Tongue (tissue), 2 donors: ENCODE data around the gene PREP. TPM values are rescaled to one million over a fixed set of nuclear protein-coding genes. Genes with fewer than 3 reads are reported as not detected.

ENCODE experiments used
- DNase-seq: peaks from one replicate; pipeline ENCODE4 v3.0.0-alpha.2; 2015
- total RNA-seq: library from RNA; depleted of rRNA; stranded (reverse); fragments of >200 nt; gene quantifications from one replicate; pipeline ENCODE4 v1.2.3, GENCODE V29; 2014

The PREP gene
- total RNA-seq, 1 donor from 2014 or later, result 49.4 TPM

DNA sequence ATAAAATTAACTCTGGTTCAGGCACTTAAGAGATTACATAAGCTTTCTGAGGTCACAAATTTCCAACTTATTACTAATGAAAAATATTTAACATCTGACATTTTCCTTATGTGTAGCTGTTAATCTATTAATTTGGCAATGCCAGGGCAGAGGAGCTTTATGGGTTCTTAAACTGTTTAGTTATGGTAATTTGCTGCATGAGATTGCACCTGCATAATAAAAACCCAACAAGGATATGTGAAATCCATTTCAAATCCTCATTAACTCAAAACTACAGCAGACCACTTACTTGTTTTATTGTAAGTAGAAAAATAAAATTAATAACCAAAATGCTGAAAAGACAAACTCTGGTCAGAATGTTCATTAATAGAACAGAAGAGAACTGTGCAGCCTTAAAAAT is 98.1 kb downstream of the PREP start:
- DNase-seq, result no peak

DNA sequence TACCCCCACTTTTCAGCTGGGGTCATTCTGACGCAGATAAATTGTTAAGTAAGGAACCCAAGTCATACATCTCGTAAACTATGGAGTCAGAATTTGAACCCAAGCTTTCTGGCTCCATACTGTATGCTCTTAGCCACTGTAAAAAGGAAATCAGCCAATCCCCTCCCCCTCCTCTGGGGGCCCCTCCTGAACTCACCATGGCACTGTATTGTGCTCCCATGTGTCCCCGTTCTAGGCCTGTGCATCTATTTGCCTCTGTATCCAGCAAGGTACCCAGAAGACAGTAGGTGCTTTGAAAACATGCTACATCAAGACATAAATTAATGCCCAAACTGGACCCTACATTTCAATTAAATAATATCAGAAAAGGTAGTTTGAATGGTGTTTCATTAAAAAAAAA is 98.5 kb downstream of the PREP start:
- DNase-seq, result no peak

DNA sequence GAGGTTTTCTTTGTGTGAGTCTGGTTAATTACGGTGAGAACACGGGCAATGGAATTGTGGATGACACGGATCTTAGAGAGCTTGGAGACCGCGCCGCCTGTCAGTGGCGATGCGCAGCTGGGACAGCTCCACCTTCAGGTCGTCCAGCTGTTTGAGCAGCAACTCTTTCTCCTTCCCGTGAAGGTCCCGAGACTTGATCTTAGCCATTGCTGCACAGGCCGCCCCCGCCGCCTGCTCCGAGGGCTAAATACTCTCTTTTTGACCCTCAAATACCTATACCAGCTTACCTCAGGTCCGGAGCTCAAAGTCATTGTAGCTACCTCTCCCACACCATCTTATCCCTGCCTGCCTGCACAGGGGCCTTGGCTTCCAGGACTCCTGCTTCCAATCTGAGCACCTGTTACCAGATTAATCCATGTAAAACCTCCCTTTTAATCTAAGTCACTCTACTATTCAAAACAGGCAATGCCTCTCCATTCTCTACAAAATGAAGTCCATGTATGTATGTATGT is 100.2 kb downstream of the PREP start:
- DNase-seq, result no peak

DNA sequence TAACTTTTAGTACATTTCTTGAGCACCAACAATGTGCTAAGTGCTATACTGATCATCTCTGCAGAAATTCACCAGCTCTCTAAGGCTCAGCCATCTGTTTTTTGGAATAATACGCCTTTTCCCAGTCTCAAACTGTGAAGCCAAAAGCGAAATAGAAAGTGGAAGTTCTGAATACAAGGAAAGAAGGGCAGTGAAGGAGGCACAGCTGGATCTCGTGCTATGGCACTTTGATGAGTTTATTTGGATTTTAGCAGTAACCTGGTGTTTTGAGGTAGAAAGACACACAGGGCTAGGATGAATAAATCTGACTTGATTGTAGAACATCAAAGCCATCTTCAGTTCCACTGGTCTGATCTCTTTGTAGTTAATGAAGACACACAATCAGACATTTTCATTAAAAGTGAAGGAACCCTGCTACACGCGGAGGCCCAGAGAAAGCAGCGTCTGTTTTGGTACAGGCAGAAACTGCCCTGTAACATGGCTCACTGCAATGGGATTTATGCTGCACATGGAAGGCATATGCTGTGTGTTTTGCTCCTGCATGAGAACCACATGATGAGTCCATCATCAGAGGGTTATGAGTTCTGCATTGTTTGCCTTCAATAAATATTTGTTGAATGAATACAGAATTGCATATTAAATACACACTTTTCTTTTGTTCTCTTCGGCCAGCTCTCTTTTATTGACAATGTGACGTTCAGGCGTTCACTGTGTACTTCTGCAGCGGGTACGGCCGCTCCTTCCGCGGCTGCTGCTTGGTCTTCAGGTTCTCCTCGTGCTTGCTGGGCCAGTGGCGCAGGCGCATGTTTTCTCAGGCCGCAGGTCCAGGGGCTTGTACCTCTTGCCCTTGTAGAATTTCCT is 100.9 kb downstream of the PREP start:
- no peak for DNase-seq

DNA sequence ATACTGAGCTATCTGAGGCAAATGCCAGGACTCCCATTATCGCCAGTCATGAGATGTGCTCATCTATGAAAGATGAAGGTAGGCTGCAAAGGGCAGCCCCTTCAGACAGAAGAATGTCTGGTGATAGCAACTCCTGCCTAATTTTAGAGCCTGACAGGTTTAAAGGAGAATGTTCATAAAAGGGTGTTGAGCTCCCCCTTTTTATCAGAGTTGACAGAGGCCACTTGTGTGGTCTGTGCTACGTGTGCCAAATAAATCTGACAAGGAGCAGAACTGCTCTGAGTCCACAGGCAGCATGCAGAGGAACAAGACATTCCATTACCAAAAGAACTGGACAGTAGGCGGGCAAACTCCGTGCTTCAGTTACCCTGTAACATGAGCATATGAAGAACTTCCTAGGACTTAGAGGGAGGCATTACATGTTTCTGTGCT is 101.8 kb downstream of the PREP start:
- DNase-seq, result peak; percentile 70

DNA sequence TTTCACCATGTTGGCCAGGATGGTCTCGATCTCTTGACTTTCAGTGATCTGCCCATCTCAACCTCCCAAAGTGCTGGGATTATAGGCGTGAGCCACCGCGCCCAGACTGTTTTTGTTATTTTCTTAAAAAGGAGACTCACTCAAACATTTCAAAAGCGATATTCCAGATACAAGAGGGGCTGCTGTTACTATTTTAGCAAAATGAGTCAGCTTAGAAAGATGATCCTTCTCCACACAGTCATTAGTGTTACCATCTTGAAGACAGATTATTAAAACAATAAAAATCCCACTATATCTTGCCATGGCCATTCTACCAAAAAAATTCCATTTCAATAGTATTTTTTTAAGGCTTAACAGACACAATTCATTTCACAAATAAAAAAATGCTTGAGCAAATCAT is 102.8 kb downstream of the PREP start:
- DNase-seq, result no peak

DNA sequence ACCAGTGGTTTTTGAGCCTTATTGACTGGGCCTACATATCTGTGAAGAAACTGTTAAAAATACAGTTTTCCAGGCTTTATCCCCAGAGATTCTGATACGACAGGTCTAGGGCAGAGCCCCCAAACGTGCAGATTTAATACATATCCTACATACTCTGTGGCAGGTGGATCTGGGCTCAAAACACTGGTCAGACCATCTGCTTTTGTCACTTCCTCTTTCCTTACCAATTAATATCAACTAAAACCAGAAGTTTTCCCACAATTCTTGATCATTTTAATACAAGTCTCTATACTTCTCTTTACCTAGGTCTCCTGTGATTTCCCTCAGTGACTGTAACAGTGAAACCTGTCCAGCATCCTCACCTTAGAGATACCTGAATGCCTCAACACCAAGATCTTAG is 108.8 kb downstream of the PREP start:
- DNase-seq, result no peak

DNA sequence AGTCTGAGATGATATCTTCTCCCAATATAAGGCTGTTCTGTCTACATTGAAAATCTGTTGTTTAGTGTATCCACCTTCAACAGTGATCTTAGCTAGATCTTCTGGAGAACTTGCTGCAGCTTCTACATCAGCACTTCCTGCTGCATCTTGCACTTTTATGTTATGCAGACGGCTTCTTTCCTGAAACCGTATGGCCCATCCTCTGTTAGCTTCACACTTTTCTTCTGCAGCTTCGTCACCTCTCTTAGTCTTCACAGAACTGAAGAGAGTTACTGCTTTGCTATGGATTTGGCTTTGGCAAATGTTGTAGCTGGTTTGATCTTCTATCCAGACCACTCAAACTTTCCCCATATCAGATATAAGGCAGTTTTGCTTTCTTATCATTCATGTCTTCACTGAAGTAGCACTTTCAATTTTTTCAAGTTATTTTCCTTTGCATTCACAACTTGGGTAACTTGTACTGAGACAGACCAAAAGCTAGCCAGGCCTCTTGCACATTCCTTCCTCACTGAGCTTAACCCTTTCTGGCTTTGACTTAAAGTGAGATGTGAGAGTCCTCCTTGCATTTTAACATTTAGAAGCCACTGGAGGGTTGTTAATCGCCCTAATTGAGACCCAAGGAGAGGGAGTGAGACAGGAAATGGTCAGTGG is 110.1 kb downstream of the PREP start:
- DNase-seq, result no peak

DNA sequence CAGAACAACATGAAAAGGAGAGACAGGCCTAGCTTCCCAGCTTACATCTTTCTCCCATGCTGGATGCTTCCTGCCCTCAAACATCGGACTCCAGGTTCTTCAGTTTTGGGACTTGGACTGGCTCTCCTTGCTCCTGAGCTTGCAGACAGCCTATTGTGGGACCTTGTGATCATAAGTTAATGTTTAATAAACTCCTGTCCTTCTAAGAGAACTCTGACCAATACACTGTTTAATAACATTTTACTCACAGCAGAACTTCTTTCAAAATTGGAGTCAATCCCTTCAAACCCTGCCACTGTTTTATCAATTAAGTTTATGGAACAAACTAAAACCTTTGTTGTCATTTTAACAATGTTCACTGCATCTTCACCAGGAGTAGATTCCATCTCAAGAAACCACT is 111.4 kb downstream of the PREP start:
- no peak for DNase-seq

DNA sequence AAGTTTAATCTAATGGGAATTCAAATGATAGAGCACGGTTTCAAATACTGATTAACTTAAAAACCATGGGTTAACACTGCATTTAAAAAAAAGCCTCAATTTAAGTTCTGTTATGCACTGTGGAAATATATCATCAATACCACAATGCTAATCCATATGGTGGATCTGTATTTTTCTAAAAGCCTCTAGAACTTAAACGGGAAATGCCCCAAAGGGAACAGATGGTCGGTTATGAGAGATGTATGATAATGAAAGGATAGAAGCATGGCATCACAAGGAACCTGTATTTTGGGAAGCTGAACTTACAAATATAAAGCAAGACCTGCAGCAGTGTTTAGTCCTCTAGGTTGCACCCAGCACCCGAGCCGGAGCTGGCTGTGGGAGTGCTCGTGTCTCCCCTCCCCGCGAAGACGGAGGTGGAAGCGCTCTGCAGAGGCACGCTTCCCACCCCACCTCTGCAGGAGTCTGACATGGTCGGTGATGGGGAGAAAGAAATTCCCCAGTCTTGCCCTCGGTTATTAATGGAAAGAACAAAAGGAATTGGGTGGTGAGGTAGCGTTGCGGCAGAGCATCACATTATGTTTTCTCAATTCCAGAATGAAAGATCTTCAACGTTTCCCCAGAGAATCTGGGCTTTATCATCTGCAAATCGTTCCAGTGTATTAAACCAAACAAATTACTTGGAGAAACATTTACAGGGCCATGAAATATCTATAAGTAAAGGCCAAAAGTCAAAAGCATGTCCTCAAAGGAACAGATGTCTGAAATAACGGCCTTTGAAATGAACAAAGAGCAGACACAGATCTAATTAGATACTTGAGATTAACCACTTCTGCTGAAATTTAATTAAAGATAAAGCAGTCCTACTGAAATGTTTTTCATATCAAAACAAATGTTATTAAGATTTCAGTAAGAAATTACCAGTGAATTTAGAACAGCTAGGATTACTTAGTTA is 120.0 kb downstream of the PREP start:
- DNase-seq, result no peak

DNA sequence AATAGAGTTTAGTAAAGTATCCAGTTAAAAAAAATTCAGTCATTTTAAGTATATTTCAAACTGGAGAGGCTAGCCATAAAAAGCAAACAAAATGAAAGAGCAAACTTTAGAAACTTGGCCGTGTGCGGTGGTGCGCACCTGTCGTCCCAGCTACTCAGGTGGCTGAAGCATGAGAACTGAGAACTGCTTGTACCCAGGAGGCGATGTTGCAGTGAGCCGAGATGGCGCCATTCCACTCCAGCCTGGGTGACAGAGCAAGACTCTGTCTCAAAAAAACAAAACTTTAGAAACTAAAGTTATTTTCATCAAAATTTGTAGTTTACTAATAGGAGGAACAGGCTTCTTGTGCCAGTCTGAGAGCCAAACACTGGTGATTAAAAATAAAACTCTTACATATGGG is 122.8 kb downstream of the PREP start:
- no peak for DNase-seq

DNA sequence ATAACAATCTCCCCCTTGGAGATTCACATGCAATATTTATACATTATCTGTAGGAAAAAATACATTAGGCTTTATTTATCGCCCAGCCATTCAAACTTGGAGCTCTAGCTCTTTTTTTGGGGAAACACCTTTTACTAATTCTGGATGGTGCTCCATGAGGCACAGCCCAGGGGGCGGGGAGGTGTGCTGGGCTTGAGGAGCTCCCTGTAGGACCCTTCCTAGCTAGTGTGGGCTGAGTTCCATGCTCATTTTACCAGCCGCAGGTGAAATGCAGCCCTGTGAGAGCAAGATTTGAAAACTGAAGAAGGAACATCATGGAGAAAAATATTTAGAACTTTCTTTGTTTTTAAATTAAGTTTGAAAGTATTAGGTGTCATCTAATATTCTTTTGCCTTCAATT is 123.4 kb downstream of the PREP start:
- DNase-seq, result no peak

DNA sequence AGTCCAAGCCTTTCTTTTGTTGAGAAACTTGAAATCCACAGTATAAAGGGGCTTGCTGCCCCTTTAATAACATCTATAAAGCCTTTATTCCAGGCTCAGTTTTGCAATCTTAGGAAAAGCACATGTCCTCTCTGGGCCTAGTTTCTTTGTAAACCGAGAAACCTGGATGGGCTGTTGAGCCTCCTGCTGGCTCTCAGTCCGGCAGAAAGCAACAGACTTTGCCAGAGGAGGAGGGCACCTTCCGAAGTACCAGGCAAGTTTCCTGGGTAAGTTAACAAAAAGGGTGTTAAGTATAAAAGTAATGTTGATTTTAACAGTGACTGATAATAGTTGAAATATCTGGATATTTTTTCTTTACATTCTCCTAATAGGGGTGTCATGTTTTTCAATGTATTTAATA is 124.1 kb downstream of the PREP start:
- no peak for DNase-seq

DNA sequence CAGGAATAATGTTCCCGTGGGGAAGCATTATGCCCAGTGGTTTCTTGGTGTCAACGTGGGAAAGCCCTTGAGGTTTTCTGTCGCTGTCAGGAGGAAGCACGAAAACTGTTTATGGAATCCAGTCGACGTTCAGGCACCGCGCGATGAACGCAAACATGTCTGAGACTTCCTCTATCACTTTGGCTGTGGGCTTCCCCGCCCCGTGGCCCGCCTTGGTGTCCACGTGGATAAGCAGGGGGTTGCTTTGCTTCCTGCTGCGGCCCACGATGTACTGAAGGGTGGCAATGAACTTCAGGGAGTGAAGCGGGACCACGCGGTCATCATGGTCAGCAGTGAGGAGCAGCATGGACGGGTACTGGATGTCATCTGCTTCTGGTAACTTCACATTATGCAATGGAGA is 124.8 kb downstream of the PREP start:
- DNase-seq, result no peak

DNA sequence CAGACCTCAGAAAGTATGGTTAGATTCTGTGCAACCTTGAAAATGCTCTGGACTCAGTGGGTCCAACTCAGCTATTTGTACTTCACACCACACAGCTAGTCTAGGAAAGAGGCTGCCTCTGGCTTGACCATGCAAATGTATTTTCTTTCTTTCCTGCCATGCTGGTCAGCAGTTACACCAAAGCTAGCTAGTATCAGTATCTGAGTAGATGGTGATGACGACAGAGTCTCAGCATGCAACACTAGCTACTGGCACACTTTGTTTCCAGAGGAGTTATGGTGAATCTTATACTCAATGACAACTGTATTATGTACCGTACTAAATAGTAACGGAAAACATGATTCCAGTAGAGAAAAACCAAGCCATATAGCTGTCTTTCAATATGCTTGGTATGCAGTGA is 126.5 kb downstream of the PREP start:
- no peak for DNase-seq

DNA sequence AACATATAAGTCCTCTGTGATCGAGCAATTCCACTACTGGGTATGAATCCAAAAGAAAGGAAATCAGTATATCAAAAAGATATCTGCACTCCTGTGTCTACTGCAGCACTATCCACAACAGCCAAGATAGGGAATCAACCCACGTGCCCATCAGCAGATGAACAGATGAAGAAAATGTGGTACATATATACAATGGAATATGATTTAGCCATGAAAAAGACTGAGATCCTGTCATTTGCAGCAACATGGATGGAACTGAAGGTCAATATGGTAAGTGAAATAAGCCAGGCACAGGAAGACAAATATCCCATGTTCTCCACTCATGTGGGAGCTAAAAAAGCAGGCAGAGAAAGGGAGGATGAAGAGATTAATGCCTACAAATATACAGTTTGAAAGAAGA is 127.3 kb downstream of the PREP start:
- DNase-seq, result no peak

DNA sequence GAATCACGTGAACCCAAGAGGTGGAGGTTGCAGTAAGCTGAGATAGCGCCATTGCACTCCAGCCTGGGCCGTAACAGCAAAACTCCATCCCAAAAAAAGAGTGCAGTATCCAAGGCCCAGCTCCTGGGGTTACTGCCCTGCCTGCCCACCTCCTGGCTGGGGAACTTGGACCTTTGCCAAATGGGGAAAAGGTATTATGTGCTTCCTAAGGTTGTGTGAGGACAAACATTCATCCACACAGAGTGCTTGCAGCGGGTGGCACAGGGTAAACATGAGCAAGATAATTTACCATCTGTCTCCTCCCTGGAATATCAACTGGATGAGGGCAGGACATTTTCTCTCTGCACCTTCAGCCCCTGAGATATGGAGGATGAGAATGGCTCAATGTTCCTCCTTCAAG is 128.2 kb downstream of the PREP start:
- DNase-seq, result no peak

DNA sequence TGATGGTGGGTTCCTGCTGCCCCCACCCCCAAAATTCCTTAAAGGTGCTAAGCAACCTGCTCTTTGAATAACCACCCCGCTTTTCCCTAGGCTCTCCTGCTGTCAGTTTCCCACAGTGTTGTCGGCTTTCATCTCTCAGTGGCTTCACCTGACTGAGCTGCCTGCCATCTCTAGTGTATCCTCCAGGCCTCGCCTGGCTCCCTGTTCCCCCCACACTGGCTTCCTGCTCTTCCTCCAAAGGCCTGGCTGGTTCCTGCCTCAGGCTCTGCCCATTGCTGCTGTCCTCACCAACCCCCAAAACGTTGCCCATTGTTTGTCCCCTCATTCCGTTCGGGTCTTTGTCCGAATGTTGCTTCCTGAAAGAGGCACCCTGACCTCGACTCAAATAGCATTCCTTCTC is 129.3 kb downstream of the PREP start:
- no peak for DNase-seq

DNA sequence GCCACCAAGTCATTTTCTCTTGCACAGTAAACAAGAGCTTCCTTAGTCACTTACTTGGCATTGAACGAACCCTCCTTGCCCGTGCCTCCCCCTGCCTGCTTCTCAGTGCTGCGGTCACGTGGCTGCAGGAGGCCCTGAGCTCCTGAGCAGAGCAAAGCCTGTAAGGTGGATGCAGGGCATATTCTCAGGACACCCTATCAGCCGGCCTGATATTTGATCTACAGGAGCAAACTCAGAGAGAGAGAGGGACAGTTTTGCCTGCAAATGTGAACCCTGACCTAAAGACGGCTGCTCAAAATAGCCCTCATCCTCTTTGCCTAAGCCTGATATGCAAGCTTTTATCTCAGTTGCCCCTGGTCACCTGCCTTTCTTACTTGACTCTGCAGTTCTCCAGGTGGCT is 130.1 kb downstream of the PREP start:
- DNase-seq, result peak; percentile 18

DNA sequence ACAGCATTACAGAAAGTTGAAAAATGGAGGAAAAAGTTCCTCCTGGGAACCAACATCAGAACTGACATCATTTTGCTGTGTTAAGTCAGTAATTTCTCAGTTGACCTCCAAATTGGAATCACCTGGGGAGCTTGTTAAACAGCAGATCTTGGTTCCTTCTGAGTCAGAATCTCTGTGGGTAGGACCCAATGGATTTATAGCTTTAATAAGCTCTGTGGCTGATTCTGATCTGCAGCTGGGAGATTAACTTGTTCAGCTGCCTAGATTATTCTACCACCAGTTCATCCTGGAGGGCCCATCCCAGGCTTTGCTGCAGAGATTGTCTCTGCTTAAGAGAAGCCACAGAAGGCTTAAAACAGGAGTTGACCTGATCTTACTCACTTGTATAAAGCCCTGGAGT is 132.4 kb downstream of the PREP start:
- DNase-seq, result peak; percentile 16

DNA sequence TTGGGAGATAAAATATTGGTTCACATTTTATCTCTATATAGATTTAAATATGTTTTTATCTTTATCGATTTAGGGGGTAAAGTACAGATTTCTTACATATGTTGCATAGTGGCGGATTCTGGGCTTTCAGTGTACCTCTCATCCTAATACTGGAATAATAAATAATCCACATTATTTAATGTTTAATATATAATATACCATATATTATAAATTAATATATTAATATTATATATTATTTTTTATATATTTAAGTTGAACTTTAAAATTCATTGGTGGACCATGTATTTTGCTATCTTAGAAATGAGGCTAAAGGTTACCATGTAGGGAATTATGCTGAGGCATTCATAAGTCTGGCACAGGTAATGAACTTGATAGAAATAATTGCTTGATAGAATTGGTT is 133.5 kb downstream of the PREP start:
- no peak for DNase-seq
